Motor neuron (in vitro differentiated cells): ENCODE data around the gene PIGR. TPM values are rescaled to one million over a fixed set of nuclear protein-coding genes. Genes with fewer than 3 reads are reported as not detected.
A peak's percentile ranks its signal among the peaks of the same experiment; 100 is the strongest.

ENCODE experiments used
- ATAC-seq, 8 experiments: fragments of 200-7000 bp; cut with Tn5 transposase; replicated peaks in 6 of 8; 2 replicates each; pipeline ENCODE4 v1.8.0; 2021; ENCODE audit warnings: mild to moderate bottlenecking in 8 of 8, moderate library complexity in 8 of 8
- H3K27ac ChIP-seq, 2 donors: fragments of 250-450 bp; sonication (Bioruptor Pico); 2 replicates each; pipeline ENCODE4 v1.9.0; 2021; ENCODE audit warnings: antibody characterized with exemption in 2 of 2, mild to moderate bottlenecking in 2 of 2, moderate library complexity in 1 of 2
- H3K4me1 ChIP-seq, 2 donors: fragments of 250-450 bp; sonication (Bioruptor Pico); replicated peaks in 1 of 2; 2 replicates each; pipeline ENCODE4 v1.6.1; 2021; ENCODE audit warnings: antibody characterized with exemption in 2 of 2, mild to moderate bottlenecking in 2 of 2, moderate library complexity in 1 of 2
- H3K4me3 ChIP-seq, 5 donors: fragments of 250-450 bp; sonication (Bioruptor Pico); 2 replicates each; pipeline ENCODE4 v1.9.0; 2021; ENCODE audit warnings: antibody characterized with exemption in 5 of 5, mild to moderate bottlenecking in 5 of 5, moderate library complexity in 4 of 5
- WGBS, 10 experiments: fragments of 450-650 bp; shearing (Covaris generic); methylation state at CpG; one replicate each; pipeline ENCODE4 v1.0.0; 2022; 5-methylcytosine and 5-hydroxymethylcytosine counted together
- in situ Hi-C, 9 experiments: fragments of 400-800 bp; cut with MboI; loops; one replicate each; pipeline ENCODE4 v1.15.0; 2021; ENCODE audit warnings: low sequenced_read_pairs in 9 of 9, low pct_unique_long_range_greater_than_20kb in 2 of 9; ENCODE audit not compliant: unreplicated experiment in 9 of 9
- total RNA-seq, 8 experiments: library from RNA; unstranded; fragments of 300-600 nt; gene quantifications; 2 replicates each; pipeline versions ENCODE4 v1.2.3 to v1.2.4, GENCODE V29; 2022

Gene PIGR
- total RNA-seq, 8 experiments from 2014 or later: 0.04 to 0.47 (median 0.14) TPM; not detected in 4

DNA sequence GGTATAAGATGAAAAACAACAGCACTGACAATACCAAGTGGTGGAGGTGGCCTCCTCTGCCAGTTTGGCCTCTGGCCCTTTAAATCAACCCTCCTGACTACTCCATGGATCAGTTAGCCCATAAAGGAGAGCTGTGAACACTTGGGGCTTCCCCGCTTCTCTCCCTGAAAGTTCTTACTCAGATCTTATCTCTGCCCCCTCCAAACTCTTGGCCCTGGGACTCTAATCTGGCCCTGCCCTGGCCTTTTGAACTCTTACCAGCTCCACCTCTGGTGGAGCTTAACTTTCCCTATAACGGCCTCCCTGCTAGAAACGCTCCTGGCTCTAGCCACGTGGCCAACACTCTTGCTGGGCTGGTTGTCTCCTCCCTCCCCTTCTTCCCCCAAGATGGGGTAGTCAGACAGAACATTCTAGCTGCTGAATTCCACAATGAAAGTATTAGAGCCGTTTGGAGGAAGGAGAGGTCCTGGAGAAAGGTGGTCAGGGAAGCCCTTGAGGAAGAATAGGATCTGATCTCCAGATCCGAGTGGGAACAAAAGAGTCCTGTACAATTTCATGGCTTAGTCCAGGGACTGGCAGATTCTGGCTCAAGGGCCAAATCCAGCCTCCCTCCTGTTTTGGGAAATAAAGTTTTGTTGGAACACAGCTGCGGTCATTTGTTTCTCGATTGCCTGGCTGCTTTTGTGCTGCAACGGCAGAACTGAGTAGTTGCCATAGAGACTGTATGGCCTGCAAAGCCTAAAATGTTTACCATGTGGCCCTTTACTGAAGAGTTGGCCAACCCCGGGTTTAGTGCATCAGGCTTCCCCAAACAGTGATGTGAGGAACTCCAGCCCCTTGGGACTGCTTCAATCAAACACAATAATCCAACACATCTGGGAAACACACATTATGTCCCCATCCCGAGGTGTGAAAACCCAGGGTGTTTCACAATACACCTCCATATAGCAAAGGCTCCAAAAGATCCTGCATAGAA lies 9.5 kb upstream of the PIGR start:
- 0 to 100% (median 46%) methylated on average over 1 to 7 of the region's 11 CpGs; no CpG with 5 or more reads in 2 of the 10 experiments for WGBS, 10 experiments
- Histone ChIP-seq H3K4me3 (no peak overlapping the region), H3K4me1 (peaks cover 11 to 13% of the 10 kb centered on the region in 2 donors), H3K27ac (no peak overlapping the region)
- in situ Hi-C loops: no loop called here
- peak in 7 of 8 experiments; percentile 13 to 84 (median 43) for ATAC-seq

DNA sequence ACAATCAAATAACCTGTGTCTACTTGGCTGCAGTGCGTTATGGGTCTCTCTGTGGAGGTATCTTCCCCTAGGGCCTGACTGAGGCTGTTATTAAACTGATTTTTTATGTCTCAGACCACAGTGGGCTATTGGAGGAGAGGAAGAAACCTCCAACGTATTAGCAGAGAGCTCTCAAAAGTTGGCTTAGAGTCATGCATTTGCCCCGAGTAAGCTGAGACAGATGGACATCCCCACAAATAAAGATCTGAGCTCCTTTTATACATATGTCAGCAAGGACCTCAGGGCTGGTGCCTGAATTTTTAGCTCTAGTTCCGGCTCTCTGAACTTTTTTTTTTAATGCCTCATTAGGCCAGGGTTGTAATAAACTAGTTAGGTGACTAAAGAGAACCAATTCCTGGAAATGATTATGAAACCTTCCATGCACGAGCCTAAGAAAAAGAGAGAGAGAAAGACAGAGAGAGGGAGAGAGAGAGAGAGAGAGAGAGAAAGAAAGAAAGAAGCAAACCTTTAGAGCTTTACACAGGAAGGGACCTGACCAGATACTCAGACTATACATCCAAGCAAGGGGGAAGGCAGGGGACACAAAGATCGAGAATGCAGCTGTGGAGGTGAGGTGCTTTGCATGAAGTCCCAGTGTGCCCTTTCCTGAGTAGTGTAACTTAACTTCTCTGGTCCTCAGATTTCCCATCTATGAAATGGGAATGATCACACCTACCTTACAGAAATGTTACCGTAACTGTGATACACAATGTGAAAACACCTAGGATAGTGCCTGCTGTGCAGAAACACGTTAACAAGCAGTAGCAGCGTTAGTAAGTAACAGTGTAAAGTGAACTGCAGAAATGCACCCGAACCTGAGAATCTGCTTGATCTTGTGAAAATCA lies 8.4 kb upstream of the PIGR start:
- peak in 2 of 8 experiments; percentile 56 to 80 for ATAC-seq
- in situ Hi-C loops: no loop called here
- peaks cover 11 to 13% of the 10 kb centered on the region in 2 donors for H3K4me1 ChIP-seq
- 18 to 92% (median 84%) methylated on average over 2 to 10 of the region's 10 CpGs for WGBS, 10 experiments
- no peak overlapping the region for H3K27ac ChIP-seq
- no peak overlapping the region for H3K4me3 ChIP-seq

GRCh38 chr1:206953626-206954025 lies 7.4 kb upstream of the PIGR start:
- WGBS, 10 experiments: 83 to 100% (median 95%) methylated on average over 1 to 2 of the region's 2 CpGs; no CpG with 5 or more reads in 4 of the 10 experiments
- H3K4me3 ChIP-seq: no peak overlapping the region
- no peak for ATAC-seq
- in situ Hi-C loops: no loop called here
- no peak overlapping the region for H3K27ac ChIP-seq
- peaks cover 11 to 13% of the 10 kb centered on the region in 2 donors for H3K4me1 ChIP-seq

DNA sequence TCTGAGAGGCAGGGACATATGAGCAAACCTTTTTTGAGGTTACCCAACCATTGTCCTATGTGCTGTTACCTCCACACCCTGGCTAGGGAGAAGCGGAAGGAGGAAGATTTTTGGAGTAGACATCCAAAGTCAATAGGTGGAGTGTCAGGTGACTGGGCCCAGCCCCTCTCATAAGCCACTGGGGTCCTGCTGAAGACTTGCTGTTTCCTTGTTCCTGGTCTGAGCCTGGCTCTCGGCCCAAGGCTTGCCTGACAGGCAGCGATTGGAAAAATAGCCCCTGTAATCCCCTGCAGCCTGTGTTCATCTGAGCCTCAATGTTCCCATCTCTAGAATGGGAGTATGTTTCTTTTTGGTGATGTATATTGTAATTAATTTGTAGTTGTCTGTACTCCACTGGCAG lies 6.9 kb upstream of the PIGR start:
- H3K27ac ChIP-seq: no peak overlapping the region
- peaks cover 11 to 13% of the 10 kb centered on the region in 2 donors for H3K4me1 ChIP-seq
- in situ Hi-C loops: no loop called here
- WGBS, 10 experiments: 60 to 100% (median 87%) methylated on average over 1 to 3 of the region's 3 CpGs; no CpG with 5 or more reads in 2 of the 10 experiments
- H3K4me3 ChIP-seq: no peak overlapping the region
- no peak for ATAC-seq

DNA sequence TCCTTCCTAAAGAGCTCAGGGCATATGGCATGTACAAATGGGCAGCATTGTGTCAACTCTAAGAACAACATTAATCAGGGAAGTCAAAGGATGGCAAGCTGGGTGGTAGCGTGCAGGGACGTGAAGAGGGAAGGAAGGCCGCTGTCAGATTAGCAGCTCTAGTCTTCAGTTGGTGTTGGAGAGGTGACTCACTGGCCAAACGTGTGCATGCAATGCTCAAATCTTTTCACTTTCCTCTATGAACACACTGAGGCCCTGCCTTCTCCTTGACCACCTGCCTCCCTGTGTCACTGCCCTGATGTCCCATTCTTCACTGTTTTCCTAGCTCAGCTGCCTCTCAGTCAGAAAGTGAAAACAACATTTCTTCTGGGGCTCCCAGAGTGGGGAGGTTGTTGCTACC lies 5.9 kb upstream of the PIGR start:
- Histone ChIP-seq H3K4me3 (no peak overlapping the region), H3K27ac (no peak overlapping the region), H3K4me1 (peaks cover 6 to 11% of the 10 kb centered on the region in 2 donors)
- ATAC-seq: peak in 2 of 8 experiments; percentile 16 to 32
- in situ Hi-C loops: no loop called here
- WGBS, 10 experiments: 0 to 65% (median 59%) methylated on average over 1 to 4 of the region's 4 CpGs; no CpG with 5 or more reads in 6 of the 10 experiments

- H3K4me1 ChIP-seq: peaks cover 6 to 11% of the 10 kb centered on the region in 2 donors
- H3K4me3 ChIP-seq: no peak overlapping the region
- H3K27ac ChIP-seq: no peak overlapping the region
- 0 to 100% (median 72%) methylated on average over 1 to 4 of the region's 4 CpGs; no CpG with 5 or more reads in 1 of the 10 experiments for WGBS, 10 experiments
- in situ Hi-C loops: no loop called here
- ATAC-seq: no peak
These were observed 5.2 kb upstream of the PIGR start for GRCh38 chr1:206951318-206952100.

DNA sequence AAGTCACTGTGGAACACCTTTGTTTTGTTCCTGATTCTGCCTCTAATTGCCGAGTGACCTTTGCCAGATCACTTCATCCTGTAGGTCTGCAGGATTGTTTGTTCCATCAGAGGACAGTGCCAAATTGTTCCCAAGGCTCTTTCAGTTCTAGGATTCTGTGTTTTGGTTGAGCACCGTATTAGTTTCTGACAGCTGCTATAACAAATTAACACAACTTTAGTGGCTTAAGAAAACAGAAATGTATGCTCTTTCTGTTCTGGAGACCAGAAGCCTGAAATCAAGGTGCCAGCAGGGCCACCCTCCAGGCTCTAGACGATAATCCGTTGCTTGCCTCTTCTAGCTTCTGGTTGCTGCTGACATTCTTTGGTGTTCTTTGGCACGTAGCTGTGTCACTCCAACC lies 3.4 kb upstream of the PIGR start:
- H3K4me1 ChIP-seq: no peaks in the 10 kb centered on the region
- 54 to 98% (median 90%) methylated on average over 1 to 5 of the region's 5 CpGs; no CpG with 5 or more reads in 3 of the 10 experiments for WGBS, 10 experiments
- no peak for ATAC-seq
- in situ Hi-C loops: no loop called here
- H3K4me3 ChIP-seq: no peak overlapping the region
- H3K27ac ChIP-seq: no peak overlapping the region

- no peak overlapping the region for H3K4me3 ChIP-seq
- no peaks in the 10 kb centered on the region for H3K4me1 ChIP-seq
- WGBS, 10 experiments: 40 to 95% (median 90%) methylated on average over 1 to 4 of the region's 4 CpGs; no CpG with 5 or more reads in 5 of the 10 experiments
- in situ Hi-C loops: no loop called here
- no peak for ATAC-seq
- no peak overlapping the region for H3K27ac ChIP-seq
These were observed 2.9 kb upstream of the PIGR start for GRCh38 chr1:206949208-206949607.

DNA sequence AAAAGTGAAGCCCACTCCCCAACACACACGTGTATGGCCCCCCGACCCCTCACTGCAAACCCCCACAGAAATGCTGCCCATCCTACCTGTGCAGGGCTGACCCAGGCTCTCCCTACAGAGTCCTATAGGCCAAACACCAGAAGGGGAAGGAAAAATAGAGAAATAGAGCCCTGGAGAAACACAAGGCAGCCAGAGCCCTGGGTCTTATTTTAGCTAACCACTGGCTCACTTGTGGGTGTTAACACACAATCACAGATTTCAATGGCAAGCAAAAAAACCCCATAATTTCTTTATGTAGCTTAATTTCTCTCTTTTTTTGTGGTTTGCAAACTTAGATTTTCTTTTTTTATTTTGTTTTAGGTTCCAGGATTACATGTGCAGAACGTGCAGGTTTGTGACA lies 989 bp upstream of the PIGR start:
- no peak for ATAC-seq
- in situ Hi-C loops: no loop called here
- WGBS, 10 experiments: 40 to 100% methylated on average over 1 of the region's 3 CpGs; no CpG with 5 or more reads in 8 of the 10 experiments

GRCh38 chr1:206945779-206946178 lies 487 bp downstream of the PIGR start:
- Histone ChIP-seq H3K4me1 (no peaks in the 10 kb centered on the region), H3K4me3 (no peak overlapping the region), H3K27ac (no peak overlapping the region)
- in situ Hi-C loops: no loop called here
- ATAC-seq: no peak
- WGBS, 10 experiments: 50 to 100% (median 93%) methylated on average over 2 to 4 of the region's 4 CpGs; no CpG with 5 or more reads in 3 of the 10 experiments

More for the DNA sequence above, 989 bp upstream of the PIGR start:
- Histone ChIP-seq H3K27ac (no peak overlapping the region), H3K4me1 (no peaks in the 10 kb centered on the region), H3K4me3 (no peak overlapping the region)

DNA sequence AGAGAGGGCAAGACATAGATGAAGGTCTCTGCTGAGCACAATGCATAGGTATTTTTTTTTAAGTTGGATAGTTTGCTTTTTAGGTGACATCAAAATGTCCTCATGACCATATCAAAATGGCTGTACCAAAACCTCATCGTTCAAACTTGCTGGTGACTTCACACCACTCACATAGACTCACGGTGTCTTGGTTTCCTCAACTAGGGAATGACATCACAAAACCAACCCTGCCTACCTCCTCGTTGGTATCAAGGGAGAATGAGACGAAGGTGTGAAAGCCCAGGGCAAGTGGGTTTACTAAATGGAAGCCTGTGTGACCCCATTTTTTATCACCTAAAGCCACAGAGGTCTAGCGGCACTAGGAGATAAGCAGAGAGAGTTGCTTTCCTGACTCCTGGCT lies 1.6 kb downstream of the PIGR start:
- Histone ChIP-seq H3K4me3 (no peak overlapping the region), H3K27ac (no peak overlapping the region), H3K4me1 (no peaks in the 10 kb centered on the region)
- in situ Hi-C loops: no loop called here
- ATAC-seq: no peak
- 0 to 88% (median 69%) methylated on average over 1 to 5 of the region's 5 CpGs; no CpG with 5 or more reads in 1 of the 10 experiments for WGBS, 10 experiments

DNA sequence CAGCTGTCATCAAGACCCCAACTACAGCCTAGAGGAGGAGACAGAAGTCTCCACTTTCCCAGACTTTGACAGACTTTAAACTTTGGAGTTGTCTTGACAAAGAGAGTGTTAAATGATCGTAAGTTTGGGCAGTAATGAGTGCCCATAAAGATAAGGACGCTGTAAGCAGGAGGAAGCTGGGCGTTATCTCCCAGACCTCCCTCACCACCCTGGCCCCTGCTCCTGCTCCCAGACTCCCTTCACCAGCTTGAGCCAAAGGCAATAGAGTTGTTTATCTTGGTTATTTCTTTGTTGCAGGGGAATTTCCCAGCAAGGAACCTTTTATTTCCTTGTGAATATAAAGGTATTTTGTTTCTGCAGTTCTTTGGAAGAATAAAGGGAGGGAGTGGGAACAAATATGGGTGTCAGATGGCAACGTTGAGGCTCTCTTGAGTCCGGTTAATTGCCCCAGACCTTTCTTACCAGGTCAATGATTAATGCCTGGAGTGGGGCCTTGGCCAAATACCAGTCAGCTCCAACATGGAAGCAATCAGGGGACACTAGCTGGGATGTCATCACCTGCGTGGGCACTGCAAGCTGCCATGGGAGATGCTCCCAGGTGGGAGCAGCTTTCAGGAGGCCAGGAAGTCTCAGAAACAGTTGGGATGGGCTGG lies 4.4 kb downstream of the PIGR start:
- H3K4me3 ChIP-seq: no peak overlapping the region
- H3K4me1 ChIP-seq: peaks cover 0 to 2% of the 10 kb centered on the region in 2 donors
- 12 to 54% (median 45%) methylated on average over 2 to 6 of the region's 6 CpGs; no CpG with 5 or more reads in 3 of the 10 experiments for WGBS, 10 experiments
- in situ Hi-C loops: no loop called here
- no peak for ATAC-seq
- H3K27ac ChIP-seq: no peak overlapping the region
